Endometrial microvascular endothelial cells (primary cell): ENCODE results near the gene MYH14. TPM values are rescaled to one million over a fixed set of nuclear protein-coding genes. Genes with fewer than 3 reads are reported as not detected.

Source experiments
- in situ Hi-C: cut with HindIII; loops from 2 replicates; pipeline ENCODE4 v1.10.0; 2017; ENCODE audit warnings: low sequenced_read_pairs, low pct_unique_long_range_greater_than_20kb; ENCODE audit errors: inconsistent ontology term
- total RNA-seq: library from RNA; depleted of rRNA; stranded (reverse); fragments of >200 nt; gene quantifications from one replicate; pipeline ENCODE4 v1.2.3, GENCODE V29; 2015; ENCODE audit errors: inconsistent ontology term

Gene MYH14
- total RNA-seq, 1 donor from 2014 or later = not detected

- in situ Hi-C loops = no loop called here
Measured at GRCh38 chr19:50190439-50190891, 13.0 kb upstream of the MYH14 start.

DNA sequence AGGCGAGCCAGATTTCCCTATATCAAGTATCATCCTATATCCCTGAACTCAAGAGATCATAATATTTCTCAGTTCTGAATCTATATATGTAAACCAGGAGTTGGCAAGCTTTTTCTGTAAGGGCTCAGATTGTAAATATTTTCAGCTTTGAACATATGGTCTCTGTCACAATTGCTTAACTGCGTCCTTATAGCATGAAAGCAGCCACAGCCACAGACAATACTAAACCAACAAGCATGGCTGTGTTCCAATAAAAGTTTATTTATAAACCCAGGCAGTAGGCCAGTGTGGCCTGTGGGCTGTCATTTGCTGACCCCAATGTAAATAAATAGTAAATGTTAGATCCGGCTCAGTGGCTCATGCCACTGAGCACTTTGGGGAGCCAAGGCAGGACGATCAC, 12.2 kb upstream of the MYH14 start:
- in situ Hi-C loops = no loop called here

DNA sequence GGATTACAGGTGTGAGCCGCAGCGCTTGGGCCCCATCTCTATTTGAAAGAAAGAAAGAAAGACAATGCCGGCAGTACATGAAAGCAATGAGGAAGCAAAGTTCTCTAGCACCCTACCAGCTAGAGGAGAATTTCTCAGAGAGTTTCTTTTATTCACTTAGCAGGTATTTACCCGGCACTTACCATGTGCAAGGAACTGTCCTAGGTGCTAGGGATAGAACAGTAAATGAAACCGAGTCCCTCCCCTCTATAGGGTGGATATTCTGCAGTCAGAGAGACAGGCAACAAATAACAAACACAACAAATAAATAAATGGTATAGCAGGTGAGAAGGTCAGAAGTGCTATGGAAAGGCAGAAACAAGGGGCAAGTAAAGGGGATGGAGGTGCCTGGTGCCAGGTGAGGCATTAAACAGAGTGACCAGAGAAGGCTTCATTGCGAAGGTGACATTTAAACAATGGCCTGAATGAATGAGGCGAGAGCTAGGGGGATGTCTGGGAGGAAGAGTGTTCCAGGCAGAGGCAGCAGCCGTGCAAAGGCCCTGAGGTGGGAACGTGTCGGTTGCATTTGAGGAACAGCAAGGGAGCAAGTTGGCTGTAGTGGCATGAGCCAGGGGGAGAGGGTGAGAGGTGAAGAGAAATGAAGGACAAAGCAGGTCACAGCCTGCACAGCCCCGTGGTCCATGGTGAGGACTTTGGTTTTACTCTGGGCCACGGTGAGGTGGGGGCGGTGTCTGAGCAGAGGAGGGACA, 10.8 kb upstream of the MYH14 start:
- in situ Hi-C loops = no loop called here

GRCh38 chr19:50195224-50195623, 8.2 kb upstream of the MYH14 start:
- in situ Hi-C loops = no loop called here

DNA sequence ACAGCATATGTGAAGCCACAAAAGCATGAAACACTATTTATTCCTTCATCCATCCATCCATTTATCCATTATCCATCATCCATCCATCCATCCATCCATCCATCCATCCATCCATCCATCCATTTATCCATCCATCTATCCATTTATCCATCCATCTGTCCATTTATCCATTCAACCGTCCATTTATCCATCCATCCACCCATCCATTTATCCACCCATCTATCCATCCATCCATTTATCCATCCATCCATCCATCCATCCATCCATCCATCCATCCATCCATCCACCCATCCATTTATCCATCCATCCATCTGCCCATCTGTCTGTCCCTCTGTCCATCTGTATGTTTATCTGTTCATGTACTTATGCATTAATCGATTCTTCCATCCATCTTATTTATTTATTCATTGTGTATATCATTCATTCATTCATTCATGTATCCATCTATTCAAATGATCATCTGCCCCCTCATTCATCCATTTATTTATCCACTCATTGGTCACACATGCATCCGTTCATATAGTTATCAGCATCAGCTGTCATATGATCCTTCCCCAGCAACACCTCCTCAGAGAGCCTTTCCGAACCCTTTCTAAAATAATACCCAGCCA, 7.0 kb upstream of the MYH14 start:
- in situ Hi-C loops = no loop called here

- in situ Hi-C loops = no loop called here
Measured at GRCh38 chr19:50197348-50197747, 6.1 kb upstream of the MYH14 start.

DNA sequence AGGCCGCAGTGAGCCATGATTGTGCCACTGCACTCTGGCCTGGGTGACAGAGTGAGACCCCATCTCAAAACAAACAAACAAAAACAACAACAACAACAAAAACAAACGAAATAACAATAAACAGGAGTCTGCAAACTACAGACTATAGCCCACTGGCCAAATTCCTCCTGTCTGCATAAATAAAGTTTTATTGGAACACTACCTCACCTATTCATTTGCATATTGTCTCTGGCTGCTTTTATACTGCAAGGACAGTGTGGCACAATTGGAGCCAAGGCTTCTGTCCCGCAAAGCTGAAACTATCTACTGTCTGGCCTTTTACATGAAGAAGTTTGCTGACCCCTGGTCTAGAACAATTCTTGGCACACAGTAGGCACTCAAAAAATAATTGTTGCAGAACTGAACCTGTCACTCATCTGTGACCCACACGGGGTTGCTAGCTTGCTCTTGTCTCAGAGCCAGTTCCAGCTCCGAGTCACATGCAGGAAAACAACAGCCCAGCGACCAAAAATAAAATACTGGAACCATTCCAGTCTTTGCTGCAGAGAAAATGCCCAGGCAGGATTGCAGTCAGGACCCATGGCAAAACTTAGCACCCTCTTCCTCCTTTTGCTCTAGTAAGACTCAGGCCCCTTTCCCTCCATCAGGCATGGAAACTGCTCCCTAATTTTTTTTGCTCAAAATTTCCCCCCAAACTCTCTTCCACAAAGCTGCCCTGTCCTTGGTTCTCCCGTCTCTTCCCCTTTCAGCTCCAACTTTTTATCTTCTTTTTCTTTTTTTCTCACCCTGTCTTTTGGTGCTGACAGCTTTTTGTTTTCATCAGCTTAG, 4.8 kb upstream of the MYH14 start:
- in situ Hi-C loops = no loop called here

GRCh38 chr19:50199259-50199555, 4.2 kb upstream of the MYH14 start:
- in situ Hi-C loops = no loop called here

DNA sequence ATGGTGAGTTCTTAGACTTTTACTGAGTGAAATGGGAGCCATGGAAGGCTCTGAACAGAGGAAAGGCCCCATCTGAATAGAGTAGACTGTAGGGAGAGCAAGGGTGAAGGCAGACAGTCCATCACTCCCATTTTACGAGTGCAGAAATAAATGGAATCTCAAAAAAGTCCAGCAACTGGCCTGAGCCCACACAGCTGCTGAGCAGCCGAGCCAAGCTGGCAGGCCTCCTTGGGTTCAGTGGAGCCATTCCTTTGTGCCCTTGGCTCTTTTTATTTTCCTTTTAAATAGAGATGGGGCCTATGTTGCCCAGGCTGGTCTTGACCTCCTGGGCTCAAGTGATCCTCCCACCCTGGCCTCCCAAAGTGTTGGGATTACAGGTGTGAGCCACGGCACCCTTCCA, 1.0 kb upstream of the MYH14 start:
- in situ Hi-C loops = no loop called here

DNA sequence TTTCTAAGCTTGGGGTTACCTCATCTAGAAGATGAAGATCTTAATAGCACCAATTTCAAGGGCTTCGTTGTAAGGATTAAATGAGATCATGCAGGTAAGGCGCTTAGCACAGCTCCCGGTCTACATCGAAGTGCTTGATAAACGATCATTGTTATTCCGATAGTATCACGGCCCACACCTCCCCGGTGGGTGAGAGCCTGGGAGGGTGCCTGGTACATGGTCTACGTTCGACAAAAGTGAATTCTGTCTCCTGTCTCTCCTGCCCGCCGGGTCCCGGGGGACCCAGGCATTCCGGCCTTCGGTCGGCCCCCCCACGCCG, 501 bp upstream of the MYH14 start:
- in situ Hi-C loops = no loop called here

- in situ Hi-C loops = no loop called here
Measured at GRCh38 chr19:50204081-50204428, 633 bp downstream of the MYH14 start.

GRCh38 chr19:50204811-50205675, 1.6 kb downstream of the MYH14 start:
- in situ Hi-C loops = no loop called here

GRCh38 chr19:50205681-50206138, 2.3 kb downstream of the MYH14 start:
- in situ Hi-C loops = no loop called here

GRCh38 chr19:50206191-50206590, 2.8 kb downstream of the MYH14 start:
- in situ Hi-C loops = no loop called here

GRCh38 chr19:50207730-50208129, 4.3 kb downstream of the MYH14 start:
- in situ Hi-C loops = no loop called here

DNA sequence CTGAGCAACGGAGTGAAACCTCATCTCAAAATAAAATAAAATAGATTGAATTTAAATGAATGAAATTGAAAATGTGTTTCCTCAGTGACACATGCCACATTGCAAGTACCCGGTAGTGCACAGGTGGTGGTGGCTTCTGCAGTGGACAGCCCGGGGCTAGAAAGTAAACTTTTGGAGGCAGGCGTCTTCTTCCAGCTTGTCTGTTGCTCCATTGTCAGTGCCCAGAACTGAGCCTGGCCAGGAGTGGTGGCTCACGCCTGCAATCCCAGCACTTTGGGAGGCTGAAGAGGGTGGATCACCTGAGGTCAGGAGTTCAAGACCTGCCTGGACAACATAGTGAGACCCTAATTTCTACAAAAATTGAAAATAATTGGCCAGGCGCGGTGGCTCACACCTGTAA, 5.7 kb downstream of the MYH14 start:
- in situ Hi-C loops = no loop called here

DNA sequence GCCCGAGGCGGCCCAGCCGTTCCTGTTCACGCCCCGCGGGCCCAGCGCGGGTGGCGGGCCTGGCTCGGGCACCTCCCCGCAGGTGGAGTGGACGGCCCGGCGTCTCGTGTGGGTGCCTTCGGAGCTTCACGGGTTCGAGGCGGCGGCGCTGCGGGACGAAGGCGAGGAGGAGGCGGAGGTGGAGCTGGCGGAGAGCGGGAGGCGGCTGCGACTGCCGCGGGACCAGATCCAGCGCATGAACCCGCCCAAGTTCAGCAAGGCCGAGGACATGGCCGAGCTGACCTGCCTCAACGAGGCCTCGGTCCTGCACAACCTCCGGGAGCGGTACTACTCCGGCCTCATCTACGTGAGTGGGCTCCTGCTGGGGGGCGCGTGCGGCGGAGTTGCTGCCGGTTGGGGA, 7.0 kb downstream of the MYH14 start:
- in situ Hi-C loops = no loop called here

DNA sequence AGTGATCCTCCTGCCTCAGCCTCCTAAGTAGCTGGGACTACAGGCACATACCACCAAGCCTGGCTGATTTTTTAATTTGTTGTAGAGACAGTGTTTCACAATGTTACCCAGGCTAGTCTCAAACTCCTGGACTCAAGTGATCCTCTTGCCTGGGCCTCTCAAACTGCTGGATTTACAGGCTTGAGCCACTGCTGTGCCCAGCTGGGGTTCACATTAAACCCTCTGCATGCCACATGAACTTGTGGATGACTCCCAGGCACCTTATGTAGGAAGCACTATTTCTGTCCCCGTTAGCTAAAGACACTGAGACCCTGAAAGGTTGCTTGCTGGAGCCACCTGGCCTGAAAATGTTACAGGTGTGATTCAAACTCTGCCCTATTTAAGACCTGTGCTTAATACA, 10.5 kb downstream of the MYH14 start:
- in situ Hi-C loops = no loop called here
